ENCODE measurements around the gene ZNF813.

The ZNF813 gene

GRCh38 chr19:53521373-53522202 is 54.1 kb downstream of the ZNF813 start:
- peak in 1 of 5 donors; percentile 5 for DNase-seq

GRCh38 chr19:53525922-53526321 is 58.4 kb downstream of the ZNF813 start:
- DNase-seq: no peak

DNA sequence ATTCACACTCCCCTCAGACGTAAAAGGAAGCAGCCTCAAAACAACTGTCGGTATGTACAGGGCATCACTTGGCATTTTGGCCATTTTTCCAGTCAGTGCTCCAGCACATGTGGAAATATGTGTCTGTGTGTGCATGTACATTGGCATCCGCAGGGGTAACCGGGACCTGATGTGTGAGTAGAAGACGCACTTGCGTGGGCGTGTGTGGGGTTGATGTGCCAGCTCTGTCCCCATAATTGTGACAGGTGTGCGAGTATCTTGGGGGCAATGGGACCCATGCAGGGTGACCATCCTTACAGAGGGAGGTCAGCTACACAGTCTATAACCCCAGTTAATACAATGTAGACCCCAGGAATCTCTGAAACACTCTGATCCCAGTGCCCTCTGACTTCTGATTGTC is 63.1 kb downstream of the ZNF813 start:
- no peak for DNase-seq

- DNase-seq: no peak
Observed at GRCh38 chr19:53531457-53531856, 63.9 kb downstream of the ZNF813 start.

DNA sequence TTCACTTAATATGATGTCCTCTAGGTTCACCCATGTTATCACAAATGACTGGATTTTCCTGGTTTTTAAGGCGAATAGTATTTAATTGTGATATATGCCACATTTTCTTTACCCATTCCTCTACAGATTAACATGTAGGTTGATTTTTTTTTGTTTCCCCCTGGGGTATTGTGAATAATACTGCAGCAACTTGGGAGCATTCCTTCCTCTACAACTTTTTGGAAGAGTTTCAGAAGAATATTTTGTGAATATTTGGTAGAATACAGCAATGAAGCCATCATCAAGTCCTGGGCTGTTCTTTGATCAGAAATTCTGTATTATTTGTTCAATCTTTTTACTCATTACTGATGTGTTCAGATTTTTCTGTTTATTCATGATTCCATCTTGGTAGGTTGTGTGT is 64.8 kb downstream of the ZNF813 start:
- DNase-seq: no peak

DNA sequence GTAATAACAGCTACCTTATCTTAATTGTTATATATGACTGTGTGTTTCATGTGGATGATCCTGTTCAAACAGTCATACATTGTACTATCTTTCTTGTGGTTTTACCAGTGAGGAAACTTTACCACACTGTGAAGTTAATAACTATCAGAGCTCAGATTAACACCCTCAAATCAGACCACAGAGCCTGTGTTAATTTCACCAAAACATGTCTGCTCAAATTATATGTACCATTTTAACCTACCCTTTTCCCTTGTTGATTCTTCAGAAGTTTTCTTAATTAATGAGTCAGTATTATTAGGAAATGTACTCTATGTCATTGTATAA is 68.7 kb downstream of the ZNF813 start:
- DNase-seq: no peak

GRCh38 chr19:53537121-53537520 is 69.6 kb downstream of the ZNF813 start:
- DNase-seq: peak in 1 of 5 donors; percentile 10

DNA sequence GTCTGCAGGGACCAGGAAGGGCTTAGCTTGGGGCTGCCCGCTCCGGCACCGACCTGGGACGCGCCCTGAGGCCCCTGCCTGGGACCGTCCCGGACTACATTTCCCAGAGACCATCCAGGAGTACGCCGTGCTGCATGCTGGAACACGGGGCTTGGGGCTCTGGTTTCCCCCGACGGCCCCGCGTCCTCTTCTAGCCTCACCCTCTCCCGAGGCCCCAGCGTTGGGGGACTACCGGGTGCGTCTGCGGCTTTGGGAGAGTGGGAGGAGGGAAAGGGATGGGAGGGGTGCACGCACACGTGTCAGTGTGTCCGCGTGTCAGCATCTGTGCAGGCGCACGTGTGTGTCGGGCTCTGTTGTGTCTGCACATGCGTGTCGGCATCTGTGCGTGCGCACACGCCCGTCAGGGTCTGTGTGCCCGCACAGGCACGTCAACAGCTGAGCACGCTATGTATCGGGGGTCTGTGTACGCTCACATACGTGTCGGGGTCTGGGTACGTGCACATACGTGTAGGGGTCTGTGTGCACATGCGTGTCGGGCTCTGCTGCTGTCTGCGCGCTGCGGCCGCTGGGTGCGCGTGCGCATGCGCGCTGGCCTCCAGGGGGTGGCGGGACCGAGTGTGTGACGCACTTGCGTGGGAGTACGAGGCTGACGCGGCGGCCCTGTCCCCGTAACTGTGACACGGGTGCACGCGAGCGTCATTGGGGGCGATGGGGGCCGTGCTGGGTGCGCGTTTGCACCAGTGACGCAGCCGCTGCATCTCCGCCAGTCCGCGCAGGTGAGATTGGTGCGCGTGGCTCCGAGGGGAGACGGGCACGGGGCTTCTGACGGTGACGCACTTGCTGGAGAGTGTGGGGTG is 70.2 kb downstream of the ZNF813 start, which contains the start of gene ZNF331:
Gene ZNF331, plus strand, starts transcription at position 625 of the 857 bp plus-strand sequence. CDS start 31,232 bp downstream, outside the sequence.
- DNase-seq: peak; percentile 84 to 92 (median 87)

DNA sequence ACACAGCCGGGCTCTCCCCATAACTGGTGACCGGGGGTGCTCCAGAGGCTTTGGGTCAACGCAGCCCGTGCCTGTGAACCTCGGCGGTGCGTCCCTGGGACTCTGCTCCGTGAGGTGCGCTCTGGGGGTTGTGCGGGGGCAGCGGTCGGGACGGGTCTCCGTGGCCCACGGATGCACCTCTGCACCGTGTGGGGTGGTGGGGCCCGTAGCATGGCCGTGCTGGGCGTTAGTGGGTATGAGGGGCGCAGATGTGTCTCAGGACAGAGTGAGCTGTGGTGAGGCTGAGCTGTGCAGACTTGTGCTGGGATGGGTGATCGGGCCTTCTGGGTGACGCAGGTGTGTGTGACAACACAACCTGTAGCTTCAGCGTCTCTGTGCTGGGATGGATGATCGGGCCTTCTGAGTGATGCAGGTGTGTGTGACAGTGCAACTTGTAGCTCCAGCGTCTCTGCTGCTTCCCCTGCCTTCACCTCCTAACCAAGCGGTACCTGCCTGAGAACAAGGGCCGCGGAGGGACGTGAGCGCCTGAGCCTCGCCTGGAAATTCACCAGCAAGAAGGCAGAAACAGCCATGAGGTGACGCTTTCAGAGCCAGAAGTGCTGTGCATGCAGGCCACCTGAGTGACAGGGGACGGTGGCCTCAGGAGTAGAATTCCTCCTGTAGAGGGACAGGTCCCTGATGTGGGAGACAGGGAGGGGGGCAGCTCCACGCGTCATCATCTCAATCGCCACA is 71.0 kb downstream of the ZNF813 start:
- no peak for DNase-seq

- DNase-seq: no peak
Observed at GRCh38 chr19:53540091-53540490, 72.6 kb downstream of the ZNF813 start.

DNA sequence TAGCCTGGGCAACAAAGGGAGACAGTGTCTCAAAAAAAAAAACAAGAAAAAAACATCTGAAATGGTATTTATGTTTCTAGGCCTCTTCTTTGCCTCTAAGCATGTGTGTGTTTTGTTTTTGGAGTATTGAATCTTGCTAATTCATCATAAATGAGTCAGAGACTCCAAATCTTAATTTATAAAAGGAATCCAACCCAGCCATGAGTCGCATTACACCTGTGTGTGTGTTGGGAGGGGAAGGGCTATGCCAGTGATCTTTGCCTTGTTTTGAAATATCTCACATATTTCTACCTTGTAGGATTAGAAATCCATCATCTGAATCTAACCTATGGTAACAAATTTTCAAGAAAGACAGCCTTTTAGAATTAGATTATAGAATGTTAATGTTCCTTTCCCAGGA is 74.4 kb downstream of the ZNF813 start:
- no peak for DNase-seq

GRCh38 chr19:53545271-53546065 is 77.9 kb downstream of the ZNF813 start:
- no peak for DNase-seq

Measured in T-helper 1 cell (primary cell).